Measurements from ENCODE around the gene IKZF5. TPM values are rescaled to one million over a fixed set of nuclear protein-coding genes. Genes with fewer than 3 reads are reported as not detected.

Gene IKZF5
- polyA plus RNA-seq, 1 experiment: 4.9 TPM

GRCh38 chr10:123043409-123043925 is 34.9 kb upstream of the IKZF5 start:
- Histone ChIP-seq H3K4me3 (ENCODE audit: low read depth, low read length) (no peak overlapping the region), H3K36me3 (ENCODE audit: control insufficient read depth, insufficient read depth, low read length) (no peaks in the 10 kb centered on the region), H3K27me3 (ENCODE audit: control insufficient read depth, insufficient read depth, low read length) (no peaks in the 10 kb centered on the region)
- POLR2A ChIA-PET: no interaction called here
- CTCF ChIA-PET: interaction anchor here (0.6 to 3.3 kb wide), 14 partner anchors 9 to 924 kb away, joined by 3 to 14 read pairs (median 4); no protein-coding TSS in a partner anchor
- DNase-seq (ENCODE audit: low read depth): peak; percentile 13
- peak; percentile 83 for TF ChIP-seq CTCF (IDR thresholded peaks at IDR 0.05; ENCODE audit: insufficient read depth, low read depth, low read length)

- CTCF ChIA-PET: interaction anchor here (0.5 to 3.3 kb wide), 13 partner anchors 9 to 1375 kb away, joined by 3 to 14 read pairs (median 4); no protein-coding TSS in a partner anchor
- POLR2A ChIA-PET: no interaction called here
- no peak overlapping the region for H3K4me3 ChIP-seq (ENCODE audit: low read depth, low read length)
- DNase-seq (ENCODE audit: low read depth): no peak
- no peaks in the 10 kb centered on the region for H3K27me3 ChIP-seq (ENCODE audit: control insufficient read depth, insufficient read depth, low read length)
- no peak for TF ChIP-seq CTCF (IDR thresholded peaks at IDR 0.05; ENCODE audit: insufficient read depth, low read depth, low read length)
- no peaks in the 10 kb centered on the region for H3K36me3 ChIP-seq (ENCODE audit: control insufficient read depth, insufficient read depth, low read length)
These were observed 34.3 kb upstream of the IKZF5 start for GRCh38 chr10:123042708-123043408.

GRCh38 chr10:123039632-123039930 is 31.0 kb upstream of the IKZF5 start:
- ChIA-PET CTCF (interaction anchor here (1.0 kb wide), 1 partner anchor 18 kb away, joined by 4 read pairs; no protein-coding TSS in a partner anchor), POLR2A (no interaction called here)
- no peak overlapping the region for H3K4me3 ChIP-seq (ENCODE audit: low read depth, low read length)
- no peak for TF ChIP-seq CTCF (IDR thresholded peaks at IDR 0.05; ENCODE audit: insufficient read depth, low read depth, low read length)
- no peaks in the 10 kb centered on the region for H3K27me3 ChIP-seq (ENCODE audit: control insufficient read depth, insufficient read depth, low read length)
- no peaks in the 10 kb centered on the region for H3K36me3 ChIP-seq (ENCODE audit: control insufficient read depth, insufficient read depth, low read length)
- DNase-seq (ENCODE audit: low read depth): no peak

GRCh38 chr10:123038782-123039631 is 30.4 kb upstream of the IKZF5 start:
- CTCF ChIA-PET: interaction anchor here (1.0 kb wide), 1 partner anchor 17 kb away, joined by 4 read pairs; no protein-coding TSS in a partner anchor
- H3K27me3 ChIP-seq (ENCODE audit: control insufficient read depth, insufficient read depth, low read length): no peaks in the 10 kb centered on the region
- TF ChIP-seq CTCF (IDR thresholded peaks at IDR 0.05; ENCODE audit: insufficient read depth, low read depth, low read length): no peak
- POLR2A ChIA-PET: no interaction called here
- H3K4me3 ChIP-seq (ENCODE audit: low read depth, low read length): no peak overlapping the region
- no peak for DNase-seq (ENCODE audit: low read depth)
- no peaks in the 10 kb centered on the region for H3K36me3 ChIP-seq (ENCODE audit: control insufficient read depth, insufficient read depth, low read length)

- Histone ChIP-seq H3K36me3 (ENCODE audit: control insufficient read depth, insufficient read depth, low read length) (no peaks in the 10 kb centered on the region), H3K4me3 (ENCODE audit: low read depth, low read length) (no peak overlapping the region), H3K27me3 (ENCODE audit: control insufficient read depth, insufficient read depth, low read length) (no peaks in the 10 kb centered on the region)
- no peak for DNase-seq (ENCODE audit: low read depth)
- CTCF ChIA-PET: no interaction called here
- POLR2A ChIA-PET: no interaction called here
- no peak for TF ChIP-seq CTCF (IDR thresholded peaks at IDR 0.05; ENCODE audit: insufficient read depth, low read depth, low read length)
These were observed 27.0 kb upstream of the IKZF5 start for GRCh38 chr10:123035467-123036086.
